ENCODE results near the gene TNRC18.

GRCh38 chr7:5421714-5422395 lies 1.8 kb downstream of the TNRC18 start:
- TF ChIP-seq CTCF (IDR thresholded peaks at IDR 0.05) (no peak), POLR2A (IDR thresholded peaks at IDR 0.05) (peak; percentile 21), EP300 (IDR thresholded peaks at IDR 0.05) (no peak)
